RPMI7951 (cell line): Measurements from ENCODE around the gene TMEM154. TPM values are rescaled to one million over a fixed set of nuclear protein-coding genes. Genes with fewer than 3 reads are reported as not detected.

Experiments used
- DNase-seq: peaks from one replicate; pipeline ENCODE4 v3.0.0-alpha.2; 2012; ENCODE audit warnings: low read depth
- total RNA-seq: library from RNA; depleted of rRNA; stranded (reverse); fragments of >200 nt; shearing (Covaris generic); gene quantifications from 2 replicates; pipeline ENCODE4 v1.2.3, GENCODE V29; 2014; rRNA removed

TMEM154 gene
- 0.59 and 0.60 TPM in 2 replicates for total RNA-seq

DNA sequence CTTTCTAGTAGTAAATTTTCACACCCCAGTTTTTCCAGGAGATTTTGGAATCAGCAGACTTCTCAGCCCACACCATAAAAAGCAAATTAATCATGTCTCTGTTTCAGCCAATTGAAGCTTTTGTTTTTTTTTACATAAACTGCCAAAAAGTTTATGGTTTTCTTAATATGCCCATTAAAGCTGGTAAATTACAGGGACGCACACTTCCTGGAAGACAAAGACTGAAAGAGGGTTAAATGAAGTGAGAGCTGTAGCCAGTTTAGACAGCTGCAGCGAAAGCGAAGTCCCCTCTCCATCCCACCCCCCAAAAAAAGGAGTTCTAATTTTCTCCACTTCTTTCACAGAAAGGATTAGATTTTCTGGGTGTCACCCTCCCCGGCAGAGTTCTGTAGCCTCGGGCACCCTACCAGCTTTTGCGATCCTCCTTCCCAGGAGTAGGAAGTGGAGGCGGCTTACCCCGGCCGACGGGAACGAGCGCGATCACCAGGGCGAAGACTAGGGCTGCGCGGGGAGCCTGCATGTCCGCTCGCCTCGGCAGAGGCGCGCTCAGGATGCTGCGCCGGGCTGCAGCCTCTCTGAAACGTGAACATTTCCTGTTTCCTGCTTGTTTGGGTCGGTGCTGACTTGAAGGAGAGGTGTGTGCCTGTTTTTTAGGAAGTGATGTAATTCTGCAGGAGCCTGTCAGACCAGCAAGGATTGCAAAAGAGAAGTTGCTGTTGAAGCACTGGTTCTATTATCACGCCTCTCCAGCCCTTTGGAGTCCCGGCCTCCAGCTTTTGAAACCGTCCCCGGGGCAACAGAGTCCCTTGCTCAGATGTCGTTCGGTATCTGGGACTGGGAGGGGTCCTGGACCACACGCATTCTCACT lies at the start of gene TMEM154:
TSS of gene TMEM154 (minus strand) at position 584 of the 868 bp plus-strand sequence. CDS start at position 520, 64 bp downstream.
- peak; percentile 54 for DNase-seq

GRCh38 chr4:152729466-152729865 lies 49.7 kb upstream of the TMEM154 start:
- peak; percentile 4 for DNase-seq

DNA sequence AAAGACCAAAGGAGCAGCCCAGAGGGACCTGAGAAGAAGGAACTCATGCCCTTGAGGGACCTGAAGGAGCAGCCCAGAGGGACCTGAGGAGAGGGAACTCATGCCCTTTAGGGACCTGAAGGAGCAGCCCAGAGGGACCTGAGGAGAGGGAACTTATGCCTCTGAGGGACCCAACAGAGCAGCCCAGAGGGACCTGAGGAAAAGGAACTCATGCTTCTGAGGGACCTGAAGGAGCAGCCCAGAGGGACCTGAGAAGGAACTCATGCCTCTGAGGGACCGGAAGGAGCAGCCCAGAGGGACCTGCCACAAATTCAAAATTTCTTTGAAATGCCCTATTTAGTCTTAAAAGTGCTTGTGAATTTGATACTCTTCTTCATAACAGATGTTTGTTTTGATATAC lies 48.5 kb upstream of the TMEM154 start:
- DNase-seq, result no peak

- DNase-seq, result no peak
Measured at GRCh38 chr4:152727784-152728183, 48.0 kb upstream of the TMEM154 start.

- no peak for DNase-seq
Measured at GRCh38 chr4:152724494-152724893, 44.7 kb upstream of the TMEM154 start.

GRCh38 chr4:152723236-152723635 lies 43.4 kb upstream of the TMEM154 start:
- DNase-seq, result no peak

DNA sequence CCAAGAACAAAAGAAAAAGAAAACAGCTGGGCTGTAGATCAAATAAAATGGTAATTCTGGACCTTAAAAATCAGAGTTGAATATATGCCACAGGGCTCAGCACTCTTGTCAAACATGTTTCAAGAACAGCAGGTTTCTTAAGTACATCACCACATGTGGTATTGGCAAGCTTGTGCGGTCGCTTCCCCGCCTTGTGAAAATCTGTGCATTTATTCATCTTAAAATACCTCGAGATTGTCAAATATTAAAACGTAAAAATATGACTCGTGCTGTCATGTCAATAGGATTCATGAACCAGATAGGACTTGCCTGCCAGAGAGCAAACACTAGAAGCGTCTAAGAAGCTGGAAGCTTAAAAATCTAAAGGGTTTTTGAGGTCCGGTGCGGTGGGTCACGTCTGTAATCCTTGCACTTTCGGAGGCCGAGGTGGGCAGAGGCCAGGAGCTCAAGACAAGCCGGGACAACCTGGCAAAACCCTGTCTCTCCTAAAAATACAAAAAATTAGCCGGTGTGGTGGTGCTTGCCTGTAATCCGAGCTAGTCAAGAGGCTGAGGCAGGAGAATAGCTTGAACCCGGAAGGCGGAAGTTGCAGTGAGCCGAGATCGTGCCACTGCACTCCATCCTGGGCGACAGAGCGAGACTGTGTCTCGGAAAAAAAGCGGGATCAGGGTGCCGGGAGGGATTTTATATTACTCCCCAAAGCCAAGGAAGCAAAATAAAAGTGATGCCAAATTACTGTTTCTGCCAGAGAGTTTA lies 40.2 kb upstream of the TMEM154 start:
- DNase-seq, result no peak

DNA sequence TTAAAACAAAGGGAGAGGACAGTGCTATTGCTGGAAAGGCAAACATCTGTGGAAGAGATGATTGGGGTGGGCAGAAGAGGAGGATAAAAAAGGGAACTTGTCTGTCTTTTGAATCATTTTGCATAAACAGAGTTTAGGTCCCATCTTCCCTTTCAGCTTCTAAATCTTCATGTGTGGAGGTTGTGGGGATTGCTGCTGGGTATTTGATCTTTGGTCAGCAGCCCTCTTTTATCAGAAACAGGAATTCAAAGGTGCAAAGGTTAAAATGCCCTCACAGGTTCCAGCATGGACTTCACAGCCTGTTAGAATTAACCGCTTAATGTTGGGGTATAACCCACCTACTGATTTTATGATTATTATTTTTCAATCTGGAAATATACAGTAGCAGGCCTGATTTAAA lies 39.5 kb upstream of the TMEM154 start:
- DNase-seq, result no peak

- DNase-seq, result no peak
Measured at GRCh38 chr4:152715076-152715475, 35.3 kb upstream of the TMEM154 start.

- DNase-seq, result no peak
Measured at GRCh38 chr4:152713951-152714705, 34.3 kb upstream of the TMEM154 start.

GRCh38 chr4:152709675-152710438 lies 30.1 kb upstream of the TMEM154 start:
- peak; percentile 24 for DNase-seq

- DNase-seq, result no peak
Measured at GRCh38 chr4:152708796-152709195, 29.0 kb upstream of the TMEM154 start.

- no peak for DNase-seq
Measured at GRCh38 chr4:152708361-152708760, 28.6 kb upstream of the TMEM154 start.

GRCh38 chr4:152707632-152708031 lies 27.8 kb upstream of the TMEM154 start:
- DNase-seq, result no peak

DNA sequence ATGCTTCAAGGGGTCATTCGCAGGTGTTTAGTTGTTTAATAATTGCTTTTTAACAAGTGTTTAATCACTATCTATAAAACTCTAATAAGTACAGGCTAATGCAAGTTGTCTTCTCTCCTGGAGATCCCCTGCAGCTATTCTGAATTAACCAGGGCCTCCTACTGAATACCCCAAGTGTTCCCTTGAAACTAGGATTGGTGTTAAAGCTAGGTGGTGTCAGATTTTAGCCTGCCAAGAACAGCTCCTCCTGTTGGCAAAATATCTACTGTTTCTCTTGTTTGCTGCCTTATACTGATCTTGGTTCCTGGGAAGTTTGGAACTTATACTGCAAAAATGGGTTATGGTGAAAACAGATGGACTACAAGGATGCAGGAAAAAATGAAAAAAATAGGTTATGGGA lies 26.1 kb upstream of the TMEM154 start:
- no peak for DNase-seq

DNA sequence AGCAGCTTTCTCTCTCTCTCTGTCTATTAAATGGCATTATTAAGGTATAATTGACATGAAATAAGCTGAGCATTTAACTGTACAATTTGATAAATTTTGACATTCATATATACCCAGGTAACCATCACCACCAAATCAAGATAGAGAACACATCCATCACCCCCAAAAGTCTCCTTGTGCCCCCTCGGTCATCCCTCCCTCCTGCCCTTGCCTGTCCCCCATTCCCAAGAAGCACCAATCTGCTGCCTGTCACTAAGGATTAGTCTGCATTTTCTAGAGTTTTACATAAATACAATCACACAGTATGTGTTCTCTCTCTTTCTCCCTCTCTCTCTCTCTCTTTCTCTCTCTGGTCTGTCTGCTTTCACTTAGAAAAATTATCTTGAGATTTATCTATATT lies 25.0 kb upstream of the TMEM154 start:
- no peak for DNase-seq

GRCh38 chr4:152700151-152700550 lies 20.4 kb upstream of the TMEM154 start:
- DNase-seq, result no peak

GRCh38 chr4:152699313-152699712 lies 19.5 kb upstream of the TMEM154 start:
- DNase-seq, result no peak

DNA sequence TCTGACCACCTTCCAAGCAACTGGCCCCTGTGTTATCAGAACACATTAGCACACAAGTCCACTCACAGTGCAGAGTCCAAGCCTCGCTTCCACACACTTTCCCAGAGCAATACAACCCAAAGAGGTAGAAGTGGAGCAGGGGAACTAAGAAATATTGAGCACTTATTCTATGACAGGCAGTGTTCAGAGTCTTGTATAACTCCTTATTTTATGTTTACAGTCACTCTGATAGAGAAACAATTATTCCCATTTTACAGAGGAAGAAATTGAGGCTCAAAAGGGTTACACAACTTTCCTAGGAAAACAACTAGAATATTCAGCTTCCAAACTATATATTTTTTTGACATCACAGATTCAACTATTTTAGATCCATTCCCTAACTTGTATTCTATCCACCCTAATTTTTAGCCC lies 18.3 kb upstream of the TMEM154 start:
- no peak for DNase-seq

GRCh38 chr4:152697284-152698088 lies 17.7 kb upstream of the TMEM154 start:
- DNase-seq, result no peak
